ENCODE measurements around the gene RGS9. TPM values are rescaled to one million over a fixed set of nuclear protein-coding genes. Genes with fewer than 3 reads are reported as not detected.

Gene RGS9
- total RNA-seq, 2 experiments from 2014 or later, result 1.2 to 1.6 TPM

- H3K9me3 Mint-ChIP-seq, result peaks cover 9% of the 10 kb centered on the region
- intact Hi-C loops (cut with micrococcal nuclease), result loop anchor here (5.0 kb wide), 1 partner anchor 297 kb away; no protein-coding TSS in a partner anchor
- H3K27me3 Mint-ChIP-seq (ENCODE audit: low read depth), result peaks cover 11% of the 10 kb centered on the region
- no peak for DNase-seq
- peaks cover 19% of the 10 kb centered on the region for H3K4me1 Mint-ChIP-seq (ENCODE audit: low read depth)
- no peak overlapping the region for H3K27ac Mint-ChIP-seq
- CTCF ChIA-PET, result no interaction called here
- H3K36me3 Mint-ChIP-seq (ENCODE audit: low read depth), result no peaks in the 10 kb centered on the region
- H3K4me3 Mint-ChIP-seq, result no peak overlapping the region
Observed at GRCh38 chr17:65260626-65261025, 123.5 kb downstream of the RGS9 start.

GRCh38 chr17:65261152-65261551 lies 124.0 kb downstream of the RGS9 start:
- Mint-ChIP-seq H3K4me3 (no peak overlapping the region), H3K9me3 (peaks cover 8% of the 10 kb centered on the region)
- intact Hi-C loops (cut with micrococcal nuclease), result loop anchor here (5.0 kb wide), 1 partner anchor 296 kb away; no protein-coding TSS in a partner anchor

GRCh38 chr17:65261682-65262636 lies 124.8 kb downstream of the RGS9 start:
- CTCF ChIA-PET, result interaction anchor here (0.7 to 1.3 kb wide), 4 partner anchors 30 to 323 kb away, joined by 3 to 5 read pairs (median 4); no protein-coding TSS in a partner anchor
- Mint-ChIP-seq H3K27ac (no peak overlapping the region), H3K9me3 (peaks cover 9% of the 10 kb centered on the region), H3K4me1 (ENCODE audit: low read depth) (peaks cover 22% of the 10 kb centered on the region), H3K4me3 (no peak overlapping the region), H3K27me3 (ENCODE audit: low read depth) (peaks cover 11% of the 10 kb centered on the region), H3K36me3 (ENCODE audit: low read depth) (no peaks in the 10 kb centered on the region)
- intact Hi-C loops (cut with micrococcal nuclease), result loop anchor here (2.0 to 5.0 kb wide), 2 partner anchors 33 to 295 kb away; no protein-coding TSS in a partner anchor
- DNase-seq, result no peak

More at GRCh38 chr17:65261152-65261551, 124.0 kb downstream of the RGS9 start:
- CTCF ChIA-PET, result no interaction called here
- H3K27ac Mint-ChIP-seq, result no peak overlapping the region
- H3K27me3 Mint-ChIP-seq (ENCODE audit: low read depth), result peaks cover 11% of the 10 kb centered on the region
- peaks cover 22% of the 10 kb centered on the region for H3K4me1 Mint-ChIP-seq (ENCODE audit: low read depth)
- DNase-seq, result no peak
- H3K36me3 Mint-ChIP-seq (ENCODE audit: low read depth), result no peaks in the 10 kb centered on the region

GRCh38 chr17:65265276-65265675 lies 128.1 kb downstream of the RGS9 start:
- Mint-ChIP-seq H3K4me3 (no peak overlapping the region), H3K4me1 (ENCODE audit: low read depth) (peaks cover 22% of the 10 kb centered on the region), H3K27ac (no peak overlapping the region), H3K27me3 (ENCODE audit: low read depth) (no peaks in the 10 kb centered on the region), H3K9me3 (peaks cover 11% of the 10 kb centered on the region), H3K36me3 (ENCODE audit: low read depth) (no peaks in the 10 kb centered on the region)
- intact Hi-C loops (cut with micrococcal nuclease), result no loop called here
- DNase-seq, result no peak
- CTCF ChIA-PET, result interaction anchor here (1.8 kb wide), 1 partner anchor 67 kb away, joined by 6 read pairs; no protein-coding TSS in a partner anchor

GRCh38 chr17:65268832-65269231 lies 131.7 kb downstream of the RGS9 start:
- no peak for DNase-seq
- CTCF ChIA-PET, result interaction anchor here (1.4 kb wide), 1 partner anchor 9 kb away, joined by 5 read pairs; no protein-coding TSS in a partner anchor
- Mint-ChIP-seq H3K9me3 (peaks cover 11% of the 10 kb centered on the region), H3K4me1 (ENCODE audit: low read depth) (peaks cover 8% of the 10 kb centered on the region), H3K27ac (no peak overlapping the region), H3K27me3 (ENCODE audit: low read depth) (no peaks in the 10 kb centered on the region), H3K4me3 (no peak overlapping the region), H3K36me3 (ENCODE audit: low read depth) (no peaks in the 10 kb centered on the region)
- intact Hi-C loops (cut with micrococcal nuclease), result no loop called here

GRCh38 chr17:65270499-65271253 lies 133.5 kb downstream of the RGS9 start:
- H3K27me3 Mint-ChIP-seq (ENCODE audit: low read depth), result no peaks in the 10 kb centered on the region
- H3K4me1 Mint-ChIP-seq (ENCODE audit: low read depth), result peaks cover 2% of the 10 kb centered on the region
- peaks cover 10% of the 10 kb centered on the region for H3K9me3 Mint-ChIP-seq
- H3K27ac Mint-ChIP-seq, result no peak overlapping the region
- no peak for DNase-seq
- H3K4me3 Mint-ChIP-seq, result no peak overlapping the region
- no peaks in the 10 kb centered on the region for H3K36me3 Mint-ChIP-seq (ENCODE audit: low read depth)
- CTCF ChIA-PET, result no interaction called here
- intact Hi-C loops (cut with micrococcal nuclease), result no loop called here

- intact Hi-C loops (cut with micrococcal nuclease), result no loop called here
- Mint-ChIP-seq H3K36me3 (ENCODE audit: low read depth) (no peaks in the 10 kb centered on the region), H3K4me3 (no peak overlapping the region), H3K4me1 (ENCODE audit: low read depth) (no peaks in the 10 kb centered on the region), H3K27ac (no peak overlapping the region), H3K27me3 (ENCODE audit: low read depth) (peaks cover under 1% of the 10 kb centered on the region), H3K9me3 (peaks cover 6% of the 10 kb centered on the region)
- CTCF ChIA-PET, result no interaction called here
- DNase-seq, result no peak
Observed at GRCh38 chr17:65271296-65271695, 134.1 kb downstream of the RGS9 start.

Other genes starting within 250 kb of the RGS9 start
- gene LRRC37A3, start 217.9 kb upstream of the RGS9 start, total RNA-seq, result 1 to 10 TPM; 8.7 to 9.0 TPM
- 10 to 100 TPM; 42.4 to 44.9 TPM for gene GNA13, start 80.6 kb upstream of the RGS9 start, total RNA-seq

Measured in activated naive CD4-positive, alpha-beta T cell treated with anti-CD3 and anti-CD28 coated beads for 36 hours (primary cell).